AG04450 (cell line): ENCODE data around the gene TNIK. TPM values are rescaled to one million over a fixed set of nuclear protein-coding genes. Genes with fewer than 3 reads are reported as not detected.

Experiments
- CTCF ChIA-PET: fragments of 300-600, 350-600 bp; formaldehyde crosslinking; extraction: SDS; loops from one replicate; lab custom pipeline; 2022; ENCODE audit warnings: antibody characterized with exemption, inconsistent platforms; lab: Charles Lee
- POLR2A ChIA-PET: fragments of 350-600 bp; formaldehyde crosslinking; extraction: SDS; loops from one replicate; lab custom pipeline; 2021; ENCODE audit warnings: antibody characterized with exemption, inconsistent platforms; lab: Yijun Ruan, JAX
- DNase-seq: peaks from one replicate; pipeline ENCODE4 v3.0.0-alpha.2; 2011; ENCODE audit warnings: low read depth, low spot score
- H3K27ac ChIP-seq: one replicate; pipeline ENCODE4 v1.5.1; 2012; ENCODE audit warnings: low read depth, low read length, control low read depth
- H3K27me3 ChIP-seq: one replicate; pipeline ENCODE4 v1.6.0; 2012; ENCODE audit warnings: low read length; ENCODE audit not compliant: control insufficient read depth, insufficient read depth
- H3K4me3 ChIP-seq: 2 replicates; pipeline ENCODE4 v1.5.1; 2011; ENCODE audit warnings: mild to moderate bottlenecking, low read depth, low read length, control low read depth
- H3K9me3 ChIP-seq: 2 replicates; pipeline ENCODE4 v1.5.1; 2012; ENCODE audit warnings: low read length; ENCODE audit not compliant: control insufficient read depth, insufficient read depth
- CTCF ChIP-seq: IDR thresholded peaks from 2 replicates; pipeline ENCODE4 v1.5.1; 2011; ENCODE audit warnings: low read depth, low read length, control low read depth, inconsistent platforms
- polyA plus RNA-seq: library from polyadenylated mRNA; depleted of rRNA; stranded (reverse); fragments of >200 nt; gene quantifications from 2 replicates; pipeline ENCODE4 v1.2.3, GENCODE V29; 2011

Gene TNIK
- polyA plus RNA-seq, 1 experiment = 9.0 TPM

- H3K27me3 ChIP-seq = no peaks in the 10 kb centered on the region
- POLR2A ChIA-PET = interaction anchor here (0.6 kb wide), 1 partner anchor 19 kb away, joined by 6 read pairs; no protein-coding TSS in a partner anchor
These were observed 107.7 kb downstream of the TNIK start for GRCh38 chr3:171352387-171352935.

GRCh38 chr3:171351676-171352075 is 108.5 kb downstream of the TNIK start:
- H3K9me3 ChIP-seq = no peaks in the 10 kb centered on the region
- ChIA-PET CTCF (no interaction called here), POLR2A (interaction anchor here (0.6 kb wide), 1 partner anchor 18 kb away, joined by 6 read pairs; no protein-coding TSS in a partner anchor)
- H3K27ac ChIP-seq = no peak overlapping the region
- no peaks in the 10 kb centered on the region for H3K27me3 ChIP-seq
- H3K4me3 ChIP-seq = no peak overlapping the region
- no peak for TF ChIP-seq CTCF
- peak; percentile 60 for DNase-seq

More at GRCh38 chr3:171352387-171352935, 107.7 kb downstream of the TNIK start:
- Histone ChIP-seq H3K27ac (no peak overlapping the region), H3K9me3 (no peaks in the 10 kb centered on the region), H3K4me3 (no peak overlapping the region)
- no peak for DNase-seq
- TF ChIP-seq CTCF = no peak
- CTCF ChIA-PET = no interaction called here

DNA sequence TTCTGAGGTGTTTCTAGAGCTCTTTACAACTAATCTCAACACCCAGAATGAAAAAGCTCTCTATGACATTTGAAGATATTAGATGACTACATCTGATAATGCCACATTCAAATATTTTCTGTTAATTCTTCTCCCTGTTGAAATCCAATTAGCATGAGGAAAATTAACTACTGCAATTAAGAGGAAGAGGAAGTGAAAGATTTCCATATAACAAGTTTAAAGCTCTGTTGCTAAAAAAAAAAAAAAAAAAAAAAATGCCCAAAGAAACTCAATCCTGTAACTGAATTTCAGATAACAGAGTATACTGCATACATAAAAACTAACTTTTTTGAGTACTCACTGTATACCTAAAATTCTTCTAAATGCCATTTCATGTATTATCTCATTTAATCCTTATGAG is 109.8 kb downstream of the TNIK start:
- no peak for DNase-seq
- CTCF ChIA-PET = interaction anchor here (0.6 to 0.9 kb wide), 4 partner anchors 22 to 955 kb away, joined by 3 read pairs; no protein-coding TSS in a partner anchor
- no peak overlapping the region for H3K4me3 ChIP-seq
- no peaks in the 10 kb centered on the region for H3K9me3 ChIP-seq
- H3K27ac ChIP-seq = no peak overlapping the region
- no peak for TF ChIP-seq CTCF
- H3K27me3 ChIP-seq = no peaks in the 10 kb centered on the region
- POLR2A ChIA-PET = no interaction called here

DNA sequence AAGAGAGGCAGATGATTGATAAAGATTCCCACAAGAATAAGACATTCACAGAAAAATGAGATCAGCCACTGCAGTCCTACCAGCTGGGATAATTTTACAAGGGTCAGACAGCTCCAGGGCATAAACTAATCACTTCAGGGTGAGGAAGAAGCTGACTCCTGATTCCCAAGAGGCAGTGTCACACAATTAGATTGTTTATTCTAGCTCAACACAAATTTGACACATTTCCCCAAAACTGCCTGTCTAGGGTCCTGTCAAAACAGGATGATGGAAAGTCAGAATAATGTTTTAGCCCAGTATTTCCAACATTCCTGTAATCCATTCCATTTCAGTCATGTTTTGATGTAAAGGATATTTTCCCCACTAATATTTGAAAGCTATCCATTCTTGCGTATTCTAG is 110.8 kb downstream of the TNIK start:
- CTCF ChIA-PET = no interaction called here
- H3K27ac ChIP-seq = no peak overlapping the region
- H3K27me3 ChIP-seq = no peaks in the 10 kb centered on the region
- no peak for DNase-seq
- no peak for TF ChIP-seq CTCF
- POLR2A ChIA-PET = interaction anchor here (0.7 kb wide), 1 partner anchor 36 kb away, joined by 3 read pairs; no protein-coding TSS in a partner anchor
- no peak overlapping the region for H3K4me3 ChIP-seq
- H3K9me3 ChIP-seq = no peaks in the 10 kb centered on the region

DNA sequence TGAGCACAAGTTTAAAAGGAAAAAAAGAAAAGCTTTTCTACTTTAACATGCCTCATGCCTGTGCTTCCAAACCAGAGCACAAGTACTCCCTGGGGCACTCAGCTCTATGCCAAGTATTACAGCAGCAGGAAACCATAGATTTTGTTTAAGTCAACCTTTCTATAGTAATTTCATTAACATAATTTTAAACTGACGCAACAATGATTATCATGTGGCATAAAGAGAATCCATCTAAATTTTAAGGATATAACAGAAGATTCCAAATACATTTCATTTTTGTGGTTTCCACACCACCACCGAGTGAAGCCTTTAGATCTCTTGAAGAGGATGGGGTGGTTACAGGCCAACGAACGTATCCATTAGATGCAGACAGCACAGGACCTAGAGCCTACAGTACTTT is 112.1 kb downstream of the TNIK start:
- H3K27ac ChIP-seq = no peak overlapping the region
- H3K27me3 ChIP-seq = no peaks in the 10 kb centered on the region
- no peak for DNase-seq
- POLR2A ChIA-PET = no interaction called here
- CTCF ChIA-PET = interaction anchor here (0.6 to 0.8 kb wide), 2 partner anchors 244 to 479 kb away, joined by 3 to 5 read pairs; no protein-coding TSS in a partner anchor
- no peak for TF ChIP-seq CTCF
- no peaks in the 10 kb centered on the region for H3K9me3 ChIP-seq
- H3K4me3 ChIP-seq = no peak overlapping the region
